Common myeloid progenitor, CD34-positive (primary cell): Measurements from ENCODE around the gene PACS1.
A peak's percentile ranks its signal among the peaks of the same experiment; 100 is the strongest.

ENCODE experiments used
- CTCF ChIA-PET: fragments of 350-600 bp; sonication (Branson Sonifier 250); formaldehyde crosslinking; loops from one replicate; lab custom pipeline; 2021; ENCODE audit warnings: antibody characterized with exemption; lab: Charles Lee
- POLR2A ChIA-PET: fragments of 350-600 bp; sonication (Branson Sonifier 250); formaldehyde crosslinking; loops from one replicate; lab custom pipeline; 2021; ENCODE audit warnings: antibody characterized with exemption; lab: Charles Lee
- DNase-seq, 3 donors: peaks; one replicate each; pipeline versions ENCODE4 v3.0.0 to v3.0.0-alpha.2; 2013
- H3K27ac ChIP-seq, 2 experiments: 1 replicate in 1 of 2; 2 replicates in 1 of 2; pipeline ENCODE4 v1.7.0; 2013; ENCODE audit warnings: inconsistent platforms in 2 of 2, low read length in 2 of 2, mild to moderate bottlenecking in 2 of 2, low read depth in 1 of 2, moderate library complexity in 1 of 2; ENCODE audit not compliant: severe bottlenecking in 2 of 2, insufficient read depth in 1 of 2, poor library complexity in 1 of 2
- H3K27me3 ChIP-seq, 5 experiments: replicated peaks in 2 of 5; 1 replicate in 3 of 5; 2 replicates in 2 of 5; pipeline versions ENCODE4 v1.6.1 to v1.7.0; 2013; ENCODE audit warnings: low read length in 4 of 5, mild to moderate bottlenecking in 2 of 5, moderate library complexity in 2 of 5, inconsistent platforms in 1 of 5; ENCODE audit not compliant: insufficient read depth in 5 of 5, control insufficient read depth in 4 of 5
- H3K36me3 ChIP-seq, 4 experiments: 1 replicate in 2 of 4; 2 replicates in 2 of 4; pipeline versions ENCODE4 v1.6.1 to v1.7.0; 2013; ENCODE audit warnings: low read length in 3 of 4, control low read depth in 1 of 4, mild to moderate bottlenecking in 1 of 4; ENCODE audit not compliant: control insufficient read depth in 4 of 4, insufficient read depth in 4 of 4
- H3K4me1 ChIP-seq, 4 experiments: 1 replicate in 3 of 4; 2 replicates in 1 of 4; pipeline versions ENCODE4 v1.6.1 to v1.7.1; 2013; ENCODE audit warnings: low read length in 3 of 4, mild to moderate bottlenecking in 3 of 4, control low read depth in 1 of 4, inconsistent platforms in 1 of 4, moderate library complexity in 1 of 4; ENCODE audit not compliant: control insufficient read depth in 4 of 4, insufficient read depth in 4 of 4; ENCODE audit errors: control extremely low read depth in 1 of 4
- H3K4me3 ChIP-seq, 7 experiments: 1 replicate in 4 of 7; 2 replicates in 3 of 7; pipeline versions ENCODE4 v1.5.1 to v1.7.0; 2013; ENCODE audit warnings: mild to moderate bottlenecking in 7 of 7, low read length in 6 of 7, moderate library complexity in 6 of 7, inconsistent platforms in 2 of 7, low read depth in 2 of 7, control low read depth in 1 of 7; ENCODE audit not compliant: insufficient read depth in 4 of 7, control insufficient read depth in 1 of 7; ENCODE audit errors: extremely low read depth in 1 of 7
- H3K9me3 ChIP-seq, 5 experiments: 1 replicate in 4 of 5; 2 replicates in 1 of 5; pipeline versions ENCODE4 v1.6.1 to v1.7.1; 2013; ENCODE audit warnings: low read length in 4 of 5, mild to moderate bottlenecking in 2 of 5, inconsistent platforms in 1 of 5, low read depth in 1 of 5, moderate library complexity in 1 of 5; ENCODE audit not compliant: control insufficient read depth in 4 of 5, insufficient read depth in 2 of 5; ENCODE audit errors: control extremely low read depth in 1 of 5
- WGBS: methylation state at CpG from one replicate; pipeline ENCODE4 v1.1.5; 2013; ENCODE audit not compliant: insufficient coverage; 5-methylcytosine and 5-hydroxymethylcytosine counted together

PACS1 gene

DNA sequence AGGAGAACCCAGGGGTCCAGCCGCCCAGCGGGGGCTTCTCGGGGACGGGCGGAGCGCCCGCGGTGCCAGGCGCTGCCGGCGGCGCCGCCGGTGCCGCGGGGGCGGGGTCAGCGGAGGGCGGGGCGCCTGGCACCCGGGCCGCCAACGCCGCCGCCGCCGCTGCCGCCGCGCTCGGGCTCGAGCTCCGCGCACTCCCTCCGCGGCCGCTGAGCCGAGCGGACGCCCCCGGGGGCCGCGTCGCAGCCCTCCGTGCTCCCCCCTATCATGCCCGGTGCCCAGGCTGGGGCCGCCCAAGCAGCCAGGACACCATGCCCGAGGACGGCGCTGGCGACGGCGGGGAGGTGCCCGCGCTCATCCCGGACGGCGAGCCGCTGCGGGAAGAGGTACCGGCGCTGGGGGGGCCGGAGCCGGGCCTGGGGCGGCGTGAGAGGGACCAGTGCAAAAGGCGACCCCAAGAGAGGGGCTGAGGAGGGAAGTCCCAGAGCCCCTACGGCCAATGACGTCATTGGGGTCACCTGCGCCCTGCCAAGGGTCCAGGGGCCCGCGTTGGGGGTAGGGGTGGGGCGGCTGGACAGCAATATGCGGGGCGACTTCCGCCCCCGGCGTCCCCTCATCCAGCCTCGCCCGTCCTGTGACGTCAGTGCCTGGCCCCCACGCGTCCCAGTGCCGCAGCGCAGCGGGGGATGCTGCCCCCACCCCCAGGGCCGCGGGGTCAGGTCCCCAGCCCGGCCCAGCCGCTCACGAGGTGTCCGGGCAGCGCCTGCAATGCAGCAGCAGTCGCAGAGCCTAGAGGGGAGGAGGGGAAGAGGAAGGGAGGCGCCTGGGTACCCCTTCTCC lies 221.9 kb downstream of the PACS1 start, which contains the start of gene TMEM151A:
TMEM151A (plus strand) TSS at position 189 of the 837 bp plus-strand sequence; CDS start at position 309, 120 bp downstream.
- 1% methylated on average over 69 of the region's 95 CpGs for WGBS
- H3K36me3 ChIP-seq, result no peaks in the 10 kb centered on the region
- peak in 1 of 3 donors; percentile 32 for DNase-seq
- H3K4me1 ChIP-seq, result peaks cover 0 to 37% (median 32%) of the 10 kb centered on the region in 4 experiments
- ChIA-PET POLR2A (interaction anchor here (0.6 kb wide), 1 partner anchor 781 kb away, joined by 3 read pairs; no protein-coding TSS in a partner anchor), CTCF (interaction anchor here (1.4 kb wide), 1 partner anchor 118 kb away, joined by 3 read pairs; no protein-coding TSS in a partner anchor)
- H3K9me3 ChIP-seq, result no peaks in the 10 kb centered on the region
- H3K27ac ChIP-seq, result no peak within 1 kb of the TSS
- peaks cover 0 to 52% (median 17%) of the 10 kb centered on the region in 5 experiments for H3K27me3 ChIP-seq
- H3K4me3 ChIP-seq, result peak within 1 kb of the TSS in 5 of 7 experiments; percentile 8 to 65 (median 42)

DNA sequence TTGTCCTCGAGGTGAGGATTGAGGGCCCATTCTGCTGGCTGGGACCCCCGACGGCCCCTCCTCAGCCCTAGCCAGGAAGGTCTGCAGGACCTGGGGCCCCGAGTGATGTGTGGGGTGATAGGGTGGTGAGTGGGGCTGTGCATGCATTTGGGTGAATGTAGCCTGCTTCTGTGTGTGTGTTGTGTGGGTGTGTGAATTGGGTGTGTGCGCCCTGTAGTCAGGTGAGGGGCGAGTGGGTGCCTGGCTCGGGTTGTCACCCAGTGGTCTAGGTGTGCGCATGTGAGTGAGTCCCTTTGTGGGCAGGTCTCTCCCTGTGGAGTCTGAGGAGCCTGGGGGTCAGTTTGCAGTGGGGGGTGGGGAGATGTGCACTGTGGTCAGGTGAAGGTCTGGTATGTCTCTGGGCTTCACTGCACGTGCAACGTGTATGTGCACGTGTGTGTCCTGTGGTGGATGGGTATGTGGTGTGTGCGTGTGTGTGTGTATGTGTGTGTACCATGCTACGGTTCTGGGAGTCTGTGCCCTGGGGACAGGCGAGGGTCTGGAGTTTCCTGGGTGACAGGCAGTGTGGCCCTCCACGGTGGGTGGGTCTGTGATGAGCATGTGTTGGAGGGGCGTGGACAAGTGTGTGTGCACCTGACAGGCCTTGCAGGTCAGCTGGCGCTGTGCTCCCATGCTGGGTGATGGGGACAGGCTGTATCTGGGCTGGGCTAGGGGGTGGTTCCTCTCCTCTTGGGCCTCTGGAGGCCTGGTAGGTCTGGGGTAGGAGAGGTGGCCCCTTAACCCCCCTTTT lies 222.7 kb downstream of the PACS1 start:
- DNase-seq, result no peak
- 81% methylated on average over 4 of the region's 17 CpGs for WGBS
- Histone ChIP-seq H3K27ac (no peak overlapping the region), H3K4me3 (peak overlapping the region in 1 of 7 experiments; percentile 65), H3K36me3 (no peaks in the 10 kb centered on the region), H3K4me1 (peaks cover 0 to 31% (median 26%) of the 10 kb centered on the region in 4 experiments), H3K9me3 (no peaks in the 10 kb centered on the region), H3K27me3 (peaks cover 0 to 52% (median 21%) of the 10 kb centered on the region in 5 experiments)
- CTCF ChIA-PET, result no interaction called here
- POLR2A ChIA-PET, result no interaction called here

DNA sequence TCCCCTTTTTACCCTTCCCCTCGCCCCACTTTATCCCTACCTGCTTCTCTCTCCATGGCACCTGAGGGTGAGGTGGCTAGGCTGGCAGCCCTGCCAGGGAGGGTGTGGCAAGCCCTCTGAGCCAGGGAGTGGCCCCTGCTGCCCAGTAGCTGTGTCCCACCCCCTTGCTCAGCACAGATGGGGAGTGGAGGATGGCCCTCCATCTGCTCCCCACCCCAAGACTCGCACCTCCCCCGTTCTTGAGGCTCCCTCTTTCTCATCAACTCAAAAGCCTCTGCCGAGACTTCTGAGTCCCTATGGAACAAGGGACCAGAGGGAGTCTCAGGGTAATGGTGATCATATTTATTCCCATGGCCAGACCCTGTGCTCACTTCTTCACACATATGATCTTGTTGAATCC lies 223.3 kb downstream of the PACS1 start:
- no peaks in the 10 kb centered on the region for H3K36me3 ChIP-seq
- no peak overlapping the region for H3K27ac ChIP-seq
- peaks cover 0 to 25% (median 20%) of the 10 kb centered on the region in 4 experiments for H3K4me1 ChIP-seq
- WGBS, result 92% methylated on average over 2 of the region's 4 CpGs
- ChIA-PET CTCF (no interaction called here), POLR2A (interaction anchor here (0.6 kb wide), 1 partner anchor 353 kb away, joined by 3 read pairs; no protein-coding TSS in a partner anchor)
- no peak for DNase-seq
- H3K9me3 ChIP-seq, result no peaks in the 10 kb centered on the region
- peaks cover 0 to 52% (median 21%) of the 10 kb centered on the region in 5 experiments for H3K27me3 ChIP-seq
- H3K4me3 ChIP-seq, result no peak overlapping the region

DNA sequence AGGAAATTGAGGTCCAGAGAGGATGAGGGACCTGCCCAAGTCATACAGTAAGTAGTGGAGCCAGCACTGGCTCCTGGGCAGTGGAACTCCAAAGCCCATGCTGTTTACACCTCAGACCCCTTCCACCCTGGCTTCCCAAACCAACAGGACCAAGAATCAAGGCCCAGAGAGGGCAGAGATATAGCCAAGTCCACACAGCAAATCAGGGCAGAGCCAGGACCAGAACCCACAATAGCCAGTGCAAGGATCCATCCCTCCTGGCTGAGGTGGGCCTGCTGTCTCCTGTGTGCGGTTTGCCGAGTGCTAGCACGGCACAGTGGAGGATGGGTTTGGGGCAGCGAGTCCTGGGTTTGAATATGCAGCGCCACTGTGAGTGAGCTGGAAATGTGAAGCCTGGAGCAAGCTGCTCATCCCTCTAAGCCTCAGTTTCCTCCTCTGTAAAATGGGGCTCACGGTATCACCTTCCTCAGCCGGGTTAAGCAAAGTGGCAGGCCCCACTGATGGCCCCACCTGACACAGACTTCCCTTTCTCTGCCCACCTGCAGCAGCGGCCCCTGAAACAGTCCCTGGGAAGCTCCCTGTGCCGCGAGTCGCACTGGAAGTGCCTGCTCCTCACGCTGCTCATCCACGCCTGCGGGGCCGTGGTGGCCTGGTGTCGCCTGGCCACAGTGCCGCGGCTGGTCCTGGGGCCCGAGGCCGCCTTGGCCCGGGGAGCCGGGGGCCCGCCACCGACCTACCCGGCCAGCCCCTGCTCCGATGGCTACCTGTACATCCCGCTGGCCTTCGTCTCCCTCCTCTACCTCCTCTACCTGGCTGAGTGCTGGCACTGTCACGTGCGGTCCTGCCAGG lies 223.9 kb downstream of the PACS1 start:
- H3K4me1 ChIP-seq, result peaks cover 0 to 22% (median 17%) of the 10 kb centered on the region in 4 experiments
- CTCF ChIA-PET, result no interaction called here
- 85% methylated on average over 28 of the region's 30 CpGs for WGBS
- H3K36me3 ChIP-seq, result no peaks in the 10 kb centered on the region
- POLR2A ChIA-PET, result interaction anchor here (0.6 kb wide), 1 partner anchor 354 kb away, joined by 3 read pairs; no protein-coding TSS in a partner anchor
- H3K4me3 ChIP-seq, result no peak overlapping the region
- no peak overlapping the region for H3K27ac ChIP-seq
- H3K27me3 ChIP-seq, result peaks cover 0 to 52% (median 21%) of the 10 kb centered on the region in 5 experiments
- DNase-seq, result no peak
- no peaks in the 10 kb centered on the region for H3K9me3 ChIP-seq
